ENCODE data around the gene FERMT2.
"Not testable (repeated sequence)": the region's sequence is repeated elsewhere in the genome, so short reads cannot be mapped to it uniquely, and the experiment has no call there.

Gene FERMT2

DNA sequence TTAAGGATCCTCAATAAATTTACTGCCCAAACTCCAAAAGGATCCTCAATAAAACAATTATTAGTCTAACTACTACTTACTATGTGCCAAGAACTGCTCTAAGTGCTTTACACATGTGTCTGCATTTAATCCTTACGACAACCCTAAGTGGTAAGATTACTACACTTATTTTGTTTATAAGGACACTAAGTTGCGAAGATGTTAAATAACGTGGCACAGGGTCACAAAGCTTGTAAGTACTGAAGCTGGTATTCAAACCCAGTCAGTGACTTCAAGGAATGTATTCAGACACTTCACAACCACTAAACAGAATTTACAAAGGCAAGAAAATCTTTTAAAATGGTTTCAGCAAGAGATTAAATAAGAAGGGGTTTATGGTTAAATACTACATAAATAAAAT lies 13.0 kb downstream of the FERMT2 start:
- DNase-seq: no peak

DNA sequence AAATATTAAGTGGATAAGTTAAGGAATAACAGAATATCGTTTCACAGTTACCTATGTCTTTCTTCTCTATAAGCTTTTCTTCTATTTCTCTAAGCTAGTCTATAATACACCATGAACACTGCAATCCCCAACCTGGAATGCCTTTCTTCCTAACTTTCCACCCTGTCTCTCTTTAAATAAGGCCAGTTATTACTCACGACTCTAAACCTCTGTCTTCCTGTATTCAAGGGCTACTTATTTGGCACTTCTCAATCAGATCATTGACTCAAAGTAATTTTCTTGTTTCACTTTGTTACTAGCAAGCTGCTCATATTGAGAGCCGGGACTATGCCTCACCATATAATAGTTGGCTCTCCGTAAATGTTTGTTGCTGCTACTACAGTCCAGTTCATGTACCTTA lies 13.5 kb downstream of the FERMT2 start:
- DNase-seq: no peak

DNA sequence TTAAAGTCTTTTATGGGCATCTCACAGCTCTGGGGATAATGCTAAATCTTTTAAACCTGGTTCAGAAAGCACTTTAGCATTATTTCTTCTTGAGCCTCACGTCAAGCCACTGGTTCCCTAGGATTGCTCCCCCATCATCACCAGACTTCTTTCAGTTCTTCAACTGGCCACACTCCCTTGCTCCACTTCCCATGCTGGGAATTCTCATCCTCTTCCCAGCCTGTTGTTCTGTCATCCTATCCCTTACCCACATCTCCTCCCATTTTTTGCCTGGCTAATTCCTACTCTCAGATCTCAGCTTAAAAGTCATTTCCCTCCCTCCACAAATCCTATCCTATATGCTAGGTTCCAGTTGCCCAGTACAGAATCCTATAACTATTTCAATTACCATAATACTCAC lies 14.4 kb downstream of the FERMT2 start:
- no peak for DNase-seq

DNA sequence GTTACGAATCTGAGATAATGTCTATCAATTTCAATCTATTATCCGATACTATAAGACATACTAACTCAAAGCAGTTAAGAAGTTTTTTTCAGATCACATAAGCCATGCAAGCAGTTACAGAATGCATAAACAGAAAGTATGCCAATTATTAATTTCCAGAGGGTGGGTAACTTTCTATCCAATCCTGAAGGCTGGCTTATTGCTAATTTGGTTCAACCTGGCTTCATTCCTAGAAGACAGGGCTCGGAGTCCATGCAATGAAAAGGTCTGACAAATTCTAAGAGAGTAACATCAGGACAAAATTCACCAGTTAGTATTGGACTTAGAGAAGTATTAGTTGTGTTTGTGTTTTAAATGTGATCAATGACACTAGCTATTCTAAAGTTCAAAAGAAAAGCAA lies 15.0 kb downstream of the FERMT2 start:
- DNase-seq: no peak

DNA sequence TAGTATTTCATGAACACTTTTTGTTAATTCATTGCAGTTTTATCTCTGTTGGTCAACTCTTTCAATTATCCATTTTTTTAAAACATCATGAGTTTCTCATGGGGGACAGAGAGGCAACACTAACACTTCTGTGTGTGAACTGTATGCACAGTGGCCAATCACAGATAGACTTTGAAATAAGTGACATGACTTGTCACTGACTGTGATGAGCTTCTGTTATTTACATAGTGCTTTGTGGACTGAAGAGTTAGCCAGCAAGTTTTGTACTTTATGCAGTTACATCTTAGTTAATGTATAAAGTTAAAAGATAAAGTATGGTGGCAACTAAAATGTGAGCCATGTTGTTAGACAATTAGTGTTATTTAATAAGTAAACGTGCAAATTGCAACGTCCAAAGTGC lies 16.1 kb downstream of the FERMT2 start:
- no peak for DNase-seq

DNA sequence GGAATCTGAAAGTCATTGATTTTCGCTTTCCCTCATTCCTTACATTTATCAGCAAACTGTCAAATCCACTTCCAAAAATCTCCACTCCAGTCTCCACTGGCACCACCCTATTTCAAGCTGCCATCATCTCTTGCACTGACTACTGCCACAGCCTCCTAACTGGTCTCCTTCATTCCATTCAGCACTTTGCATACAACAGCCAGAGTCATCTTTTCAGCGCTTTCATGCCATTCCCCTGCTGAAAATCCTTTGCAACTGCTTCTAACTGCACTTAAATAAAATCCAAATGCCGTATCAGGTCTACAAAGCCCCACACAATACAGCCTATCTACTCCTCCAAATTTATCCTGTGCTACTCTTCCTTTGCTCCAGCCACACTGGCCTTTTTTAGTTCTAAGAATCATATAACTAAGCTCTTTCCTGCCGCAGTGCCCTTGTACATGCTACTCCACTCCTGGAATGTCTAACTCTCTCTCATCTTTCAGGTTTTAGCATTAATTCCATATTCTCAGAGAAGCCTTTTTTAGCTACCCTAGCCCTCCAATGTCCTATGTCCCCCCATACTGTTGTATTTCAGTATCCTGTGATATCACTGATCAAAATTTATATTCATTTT lies 21.6 kb downstream of the FERMT2 start:
- no peak for DNase-seq

DNA sequence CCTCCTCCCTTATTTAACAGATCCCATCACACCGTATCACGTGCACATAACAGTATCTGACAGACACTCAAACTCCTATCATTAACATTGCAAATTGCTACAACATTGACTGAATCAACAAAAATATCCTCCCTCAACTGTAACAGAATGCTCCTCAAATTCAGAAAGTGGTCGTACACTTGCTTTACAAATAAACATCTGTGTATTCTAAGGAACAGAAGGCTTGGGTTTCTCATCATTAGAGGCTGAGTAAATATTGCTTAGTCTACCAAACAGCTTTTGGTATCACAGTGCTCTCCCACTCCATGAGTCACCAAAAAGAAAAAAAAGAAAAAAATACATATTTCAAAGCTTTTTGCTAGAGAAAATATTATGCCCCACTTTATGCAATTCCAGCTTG lies 23.9 kb downstream of the FERMT2 start:
- DNase-seq: no peak

DNA sequence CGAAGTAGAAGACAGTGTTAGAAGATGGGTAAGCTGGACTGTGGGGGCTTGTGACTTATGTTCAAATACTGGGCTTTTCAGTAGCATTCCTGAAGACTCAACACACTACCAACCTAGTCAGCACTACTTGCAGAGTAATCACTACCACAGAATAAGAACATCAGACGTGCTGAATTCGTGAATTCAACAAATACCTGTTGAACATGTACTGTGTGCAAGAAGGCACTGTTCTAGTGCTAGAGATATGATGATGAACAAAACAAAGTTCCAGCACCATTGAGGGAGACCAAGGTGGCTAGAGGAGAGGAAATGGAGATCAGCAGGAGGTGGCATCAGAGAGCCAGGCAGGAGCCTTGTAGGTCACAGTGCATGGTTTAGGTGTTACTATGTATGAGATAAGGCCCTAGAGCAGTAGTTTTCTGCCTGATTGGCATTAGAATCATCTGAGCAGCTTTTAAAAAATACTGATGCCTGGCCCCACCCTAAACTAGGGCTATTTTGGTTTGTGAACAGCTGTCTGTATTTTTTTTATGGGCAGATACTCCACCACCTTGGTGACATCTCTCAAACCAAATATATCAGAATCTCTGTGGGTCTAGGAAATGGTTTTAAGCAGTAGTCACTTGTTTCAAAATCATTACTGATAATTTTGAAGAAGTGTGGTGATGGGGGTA lies 26.8 kb downstream of the FERMT2 start:
- peak in 1 of 2 donors; percentile 15 for DNase-seq

DNA sequence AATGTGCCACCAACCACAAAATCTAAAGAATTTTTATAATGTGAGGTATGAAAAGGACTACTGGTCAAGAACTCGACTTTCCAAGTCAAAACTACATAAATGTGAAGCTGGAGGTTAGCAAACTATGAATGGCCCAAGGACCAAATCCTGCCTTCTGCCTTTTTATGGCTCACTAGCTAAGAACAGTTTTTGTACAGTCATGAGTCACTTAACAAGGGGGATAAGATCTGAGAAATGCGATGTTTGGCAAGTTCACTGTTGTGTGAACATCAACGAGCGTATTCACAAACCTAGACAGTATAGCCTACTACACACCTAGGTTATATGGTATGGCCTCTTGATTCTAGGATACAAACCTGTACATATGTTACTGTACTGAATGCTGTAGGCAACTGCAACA lies 28.2 kb downstream of the FERMT2 start:
- DNase-seq: no peak

DNA sequence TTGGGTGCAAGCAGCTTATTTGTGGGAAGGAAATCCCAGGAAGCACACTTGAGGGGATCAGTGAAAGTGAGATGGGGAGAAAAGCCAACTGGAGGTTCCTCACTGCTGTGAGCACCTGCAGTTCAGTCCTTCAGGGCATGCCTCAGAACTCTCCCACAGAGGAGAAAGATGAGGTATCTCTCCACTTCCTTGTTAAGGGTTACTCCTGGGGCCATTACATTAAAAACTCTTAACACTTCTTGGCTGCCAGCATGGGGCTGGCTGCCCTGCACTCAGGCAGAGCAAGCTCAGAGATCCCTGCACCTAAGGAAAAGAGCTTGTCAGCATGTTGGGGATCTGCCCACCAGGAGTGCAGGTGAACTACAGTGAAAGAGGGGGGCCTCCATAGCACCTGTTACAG lies 28.8 kb downstream of the FERMT2 start:
- no peak for DNase-seq

DNA sequence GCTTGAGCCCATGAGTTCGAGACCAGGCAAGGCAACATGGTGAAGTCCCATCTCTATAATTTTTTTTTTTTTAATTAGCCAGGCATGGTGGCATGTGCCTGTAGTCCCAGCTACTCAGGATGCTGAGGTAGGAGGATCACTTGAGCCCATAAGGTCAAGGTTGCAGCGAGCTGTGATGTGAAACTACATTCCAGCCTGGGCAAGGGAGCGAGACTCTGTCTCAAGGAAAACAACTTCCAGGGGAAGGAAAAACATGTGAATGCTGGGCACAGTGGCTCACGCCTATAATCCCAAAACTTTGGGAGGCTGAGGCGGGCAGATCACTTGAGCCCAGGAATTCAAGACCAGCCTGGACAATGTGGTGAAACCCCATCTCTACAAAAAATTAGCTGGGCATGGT lies 30.4 kb downstream of the FERMT2 start:
- not testable (repeated sequence) for DNase-seq

DNA sequence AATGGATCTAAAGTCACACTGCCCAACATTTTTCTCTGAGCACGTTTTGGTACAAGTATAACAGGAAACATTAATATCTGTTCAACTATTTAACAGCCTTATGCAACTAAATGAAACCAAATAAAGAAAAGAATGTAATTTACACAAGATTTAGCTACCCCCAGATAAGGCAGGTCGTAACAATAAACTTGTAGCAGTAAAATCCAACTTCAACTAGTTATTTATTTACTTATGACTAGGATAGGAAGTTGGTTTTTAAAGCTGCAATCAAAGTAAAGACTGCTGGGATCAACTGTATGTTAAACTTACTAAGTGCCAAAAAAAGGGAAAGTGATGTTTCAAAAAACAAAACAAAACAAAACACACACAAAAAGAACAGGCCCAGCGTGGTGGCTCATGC lies 30.9 kb downstream of the FERMT2 start:
- DNase-seq: no peak

DNA sequence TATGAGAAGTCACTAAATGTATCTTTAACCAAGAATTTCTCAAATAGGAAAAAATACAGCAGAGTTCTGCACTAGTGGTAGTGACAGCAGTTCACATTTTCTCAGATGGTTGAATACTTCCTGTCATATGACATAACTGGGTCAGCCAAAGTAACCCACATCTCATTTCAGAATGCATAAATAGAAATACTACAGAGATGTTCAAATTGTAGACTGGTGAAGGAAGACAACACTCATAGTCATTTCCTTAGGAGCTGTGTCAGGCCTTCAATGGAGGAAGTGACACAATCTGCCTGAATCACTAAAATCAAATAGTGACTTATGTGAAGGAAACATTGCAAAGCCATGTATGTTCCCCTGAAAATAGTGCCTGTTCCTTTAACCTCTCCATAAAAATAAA lies 32.4 kb downstream of the FERMT2 start:
- peak; percentile 10 to 74 for DNase-seq

DNA sequence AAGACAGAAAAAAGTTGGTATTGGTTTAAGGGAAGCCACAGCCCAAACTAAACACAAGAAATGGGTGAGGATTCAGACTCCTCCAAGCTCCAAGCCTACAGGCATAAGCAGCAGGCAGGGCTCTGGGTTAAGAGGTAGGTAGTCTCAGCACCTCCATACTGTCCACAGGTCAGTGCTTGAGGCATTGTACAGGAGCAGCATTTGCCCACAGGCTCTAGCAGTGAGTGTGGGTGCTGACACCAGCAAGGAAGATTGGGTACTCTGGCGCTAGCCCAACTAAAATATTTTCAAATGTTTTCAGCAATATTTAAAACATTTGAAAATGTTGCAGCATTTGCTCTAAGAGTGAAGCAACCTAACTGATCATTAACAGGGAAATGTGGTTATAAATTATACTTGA lies 33.1 kb downstream of the FERMT2 start:
- DNase-seq: no peak

DNA sequence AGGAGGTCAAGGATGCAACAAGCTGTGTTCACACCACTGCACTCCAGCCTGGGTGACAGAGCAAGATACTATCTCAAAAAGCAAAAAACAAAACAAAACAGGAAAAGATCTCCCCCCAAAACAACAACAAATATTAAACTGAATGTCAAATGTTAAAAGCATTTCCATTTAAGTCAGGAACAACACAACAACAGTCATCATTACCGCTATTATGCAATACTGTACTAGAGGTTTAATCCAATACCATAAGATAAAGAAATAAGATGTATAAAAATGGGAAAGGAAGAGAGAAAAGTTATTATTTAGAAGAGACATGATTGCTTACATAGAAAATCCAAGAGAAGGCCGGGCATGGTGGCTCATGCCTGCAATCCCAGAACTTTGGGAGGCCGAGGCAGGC lies 36.6 kb downstream of the FERMT2 start:
- no peak for DNase-seq

DNA sequence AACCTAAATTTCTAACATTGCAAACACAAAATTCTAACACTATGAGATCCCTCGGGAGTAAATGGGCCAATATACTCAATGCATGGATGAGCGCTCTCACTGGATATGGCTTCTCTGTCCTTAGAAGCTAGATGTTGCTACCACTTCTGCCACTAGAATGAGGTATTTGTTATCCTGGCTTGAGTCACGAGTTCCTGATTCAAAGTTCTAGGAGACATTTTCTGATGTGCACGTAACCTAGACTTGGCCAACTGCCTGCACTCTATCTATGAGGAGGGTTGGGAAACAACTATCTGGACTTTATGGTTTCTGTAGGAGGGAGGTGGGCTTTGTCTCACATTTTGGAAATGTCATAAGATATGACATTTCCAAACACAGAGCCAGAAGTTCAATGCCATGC lies 37.6 kb downstream of the FERMT2 start:
- DNase-seq: no peak

DNA sequence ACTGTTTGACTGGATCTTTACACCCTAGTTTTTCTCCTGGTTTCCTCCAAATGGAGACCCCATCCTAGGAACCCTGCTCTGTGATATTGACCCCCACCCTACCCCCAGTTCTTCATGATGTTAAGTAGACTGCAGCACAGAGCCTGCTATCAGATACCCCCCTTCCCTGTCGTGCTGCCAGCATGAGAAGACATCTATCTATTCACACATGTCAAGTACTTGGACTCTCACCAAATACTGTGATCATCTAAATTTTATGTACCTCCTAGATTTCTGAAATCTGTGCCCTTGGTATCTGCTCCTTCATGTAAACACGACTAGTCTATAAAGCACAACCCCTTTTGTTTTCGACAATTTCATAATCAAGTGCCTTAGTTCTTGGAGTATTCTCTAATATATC lies 38.9 kb downstream of the FERMT2 start:
- no peak for DNase-seq

DNA sequence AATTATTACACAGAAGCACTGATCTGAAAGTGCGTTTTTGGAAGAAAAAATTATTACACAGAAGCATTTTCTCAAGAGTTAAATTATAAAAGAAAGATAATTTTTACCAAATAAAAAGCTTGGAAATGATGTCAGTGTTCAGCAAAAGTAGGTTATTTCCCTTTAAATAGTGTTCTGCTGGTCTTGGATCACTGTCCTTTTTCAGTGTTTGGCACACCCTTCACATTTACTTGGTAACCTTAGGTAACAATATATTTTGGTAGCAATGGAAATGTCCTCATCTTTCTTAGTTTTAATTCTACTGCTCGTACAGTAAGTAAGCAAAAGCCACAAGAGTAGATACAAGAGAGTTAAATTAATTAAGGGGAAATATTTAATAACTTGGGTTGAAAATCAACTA lies 40.3 kb downstream of the FERMT2 start:
- no peak for DNase-seq

DNA sequence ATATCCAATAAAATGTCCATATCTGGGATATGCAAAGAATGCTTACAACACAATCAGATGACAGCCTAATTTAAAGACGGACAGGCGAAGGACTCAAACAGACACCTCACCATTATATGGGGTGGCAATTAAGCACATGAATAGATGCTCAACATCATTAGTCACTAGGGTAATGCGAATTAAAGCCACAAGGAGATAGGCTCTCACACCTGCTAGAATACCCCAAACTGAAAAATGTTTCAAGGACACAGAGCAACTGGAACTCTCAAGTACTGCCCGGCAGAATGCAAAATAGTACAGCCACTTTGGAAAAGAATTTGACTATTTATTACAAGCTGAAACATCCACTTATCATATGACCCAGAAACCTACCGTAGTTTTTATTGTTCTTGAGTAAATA lies 42.9 kb downstream of the FERMT2 start:
- DNase-seq: no peak

DNA sequence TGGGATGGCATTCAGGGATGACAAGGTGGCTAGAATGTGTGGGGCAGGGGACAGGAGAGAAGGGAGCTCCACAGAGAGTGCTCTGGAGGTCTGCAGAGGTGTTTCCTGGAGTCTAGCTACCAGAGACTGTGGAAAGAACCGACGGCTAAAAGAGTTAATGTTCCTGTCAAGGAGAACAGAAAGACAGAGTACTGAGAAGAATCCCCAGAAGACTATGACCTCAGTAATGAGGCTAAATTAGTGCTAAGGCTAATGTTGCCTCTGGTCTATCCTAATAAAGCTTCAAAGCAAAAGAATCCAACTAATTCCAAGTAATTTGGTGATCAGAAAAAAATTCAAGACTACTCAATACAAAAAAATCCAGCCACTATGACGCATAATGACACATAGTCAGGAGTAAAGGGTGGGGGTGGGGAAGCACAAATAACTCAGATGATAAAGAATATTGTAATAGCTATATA lies 44.7 kb downstream of the FERMT2 start:
- DNase-seq: no peak

DNA sequence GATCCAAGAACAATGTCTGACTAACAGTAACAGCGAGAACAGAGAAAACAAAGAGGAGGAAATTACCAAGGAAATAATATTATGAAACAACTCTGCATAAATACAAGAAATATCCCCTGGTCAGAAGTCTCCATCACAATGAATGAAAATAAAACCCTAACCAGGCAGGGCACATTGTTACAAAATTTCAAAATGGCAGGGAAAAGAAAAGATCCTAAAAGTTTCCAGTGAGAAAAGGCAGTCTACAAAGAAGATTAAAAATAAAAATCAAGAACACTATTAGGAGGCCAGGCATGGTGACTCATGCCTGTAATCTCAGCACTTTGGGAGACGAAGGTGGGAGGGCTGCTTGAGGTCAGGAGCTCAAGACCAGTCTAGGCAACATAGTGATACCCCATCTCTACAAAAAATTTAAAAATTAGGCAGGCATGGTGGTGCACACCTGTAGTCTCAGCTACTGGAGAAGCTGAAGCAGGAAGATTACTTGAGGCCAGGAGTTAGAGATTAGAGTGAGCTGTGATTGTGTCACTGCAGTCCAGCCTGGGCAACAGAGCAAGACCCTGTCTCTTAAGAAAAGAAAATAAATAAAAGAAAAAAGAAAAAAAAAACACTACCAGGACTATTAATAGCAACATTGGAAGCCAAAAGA lies 47.8 kb downstream of the FERMT2 start:
- no peak for DNase-seq

DNA sequence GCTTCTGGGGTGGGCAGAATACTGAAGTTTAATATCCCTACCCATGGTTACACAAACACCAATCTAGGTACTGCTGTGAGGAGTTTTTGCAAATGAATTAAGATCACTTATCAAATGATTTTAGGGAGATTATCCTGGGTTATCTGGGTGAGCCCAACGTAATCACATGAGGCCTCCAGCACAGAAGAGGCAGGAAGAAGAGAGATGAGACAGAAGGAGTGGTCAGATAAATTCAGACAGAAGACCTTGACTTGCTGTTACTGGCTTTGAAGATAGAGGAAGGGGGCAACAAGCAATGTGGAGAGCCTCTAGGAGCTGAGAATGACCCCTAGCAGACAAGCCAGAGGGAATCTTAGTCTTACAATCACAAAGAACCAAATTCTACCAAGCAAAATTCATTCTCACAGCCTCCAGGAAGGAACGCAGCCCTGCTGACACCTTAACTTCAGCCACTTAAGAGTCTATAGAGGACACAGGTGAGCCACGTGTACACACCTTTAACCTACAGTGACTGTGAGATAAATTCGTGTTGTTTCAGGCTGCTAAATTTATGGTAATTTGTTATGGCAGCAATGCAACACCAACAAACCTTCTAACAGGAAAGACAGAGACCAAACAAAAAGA lies 49.4 kb downstream of the FERMT2 start:
- no peak for DNase-seq

DNA sequence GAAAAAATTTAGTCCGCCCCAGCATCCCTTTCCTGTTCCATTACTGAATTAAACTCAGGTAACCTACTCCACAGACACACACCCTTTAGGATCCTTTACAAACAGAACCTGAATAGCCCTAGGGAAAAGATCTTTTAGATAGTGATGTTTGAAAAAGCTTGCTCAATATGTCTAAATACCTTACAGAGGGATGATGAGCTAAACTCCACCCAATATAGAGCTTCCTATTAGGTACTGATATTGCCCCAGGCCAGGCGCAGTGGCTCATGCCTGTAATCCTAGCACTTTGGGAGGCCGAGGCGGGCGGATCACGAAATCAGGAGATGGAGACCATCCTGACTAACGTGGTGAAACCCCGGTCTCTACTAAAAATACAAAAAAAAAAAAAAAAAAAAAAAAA lies 50.1 kb downstream of the FERMT2 start:
- no peak for DNase-seq

DNA sequence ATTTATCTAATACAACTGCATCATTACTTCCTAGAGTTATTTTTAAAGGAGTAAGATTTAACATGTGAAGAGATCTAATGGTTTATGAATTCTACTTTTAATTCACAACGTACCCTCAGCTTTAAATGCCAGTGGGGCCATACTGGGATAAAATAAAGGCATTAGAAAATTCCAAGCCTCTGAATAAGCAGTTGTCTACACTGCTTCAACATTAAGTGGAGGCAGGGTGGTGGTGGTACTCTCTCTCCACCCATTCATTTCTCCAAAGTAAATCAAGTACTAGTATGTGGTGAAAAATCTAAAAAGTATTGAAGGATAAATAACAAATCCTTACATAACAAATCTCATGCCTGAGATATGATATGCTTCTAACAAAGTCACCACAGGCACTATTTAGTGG lies 52.4 kb downstream of the FERMT2 start:
- no peak for DNase-seq

All from CD4-positive, alpha-beta T cell treated with Interferon alpha-2 for 1 hour (primary cell).